Measurements from ENCODE around the gene DUSP6. TPM values are rescaled to one million over a fixed set of nuclear protein-coding genes. Genes with fewer than 3 reads are reported as not detected.

The DUSP6 gene
- total and polyA plus RNA-seq, 9 of the 15 experiments (the other 6 are each of a cell fraction or from before 2014, with no cell fraction given): 0.04 to 0.60 (median 0.08) TPM; not detected in 2

GRCh38 chr12:89357297-89357730, 5.0 kb upstream of the DUSP6 start:
- ATAC-seq (no peak), DNase-seq (ENCODE audit: extremely low read depth in 1 of 4, low spot score in 3 of 4) (no peak), FAIRE-seq (no peak)
- Histone ChIP-seq H3K27me3 (ENCODE audit: control insufficient read depth in 2 of 2, insufficient read depth in 2 of 2, low read length in 2 of 2) (peaks cover 4 to 8% of the 10 kb centered on the region in 2 experiments; a peak in 3 of 5 replicates), H3K9me3 (replicated peaks; ENCODE audit: control insufficient read depth, insufficient read depth, low read depth, low read length) (no peaks in the 10 kb centered on the region; the same call in 1 of the 2 replicates), H3K4me2 (ENCODE audit: insufficient read depth, low read length) (no peak overlapping the region), H2AFZ (ENCODE audit: low read depth, low read length) (no peak overlapping the region), H3K36me3 (ENCODE audit: control insufficient read depth, insufficient read depth, low read length) (no peaks in the 10 kb centered on the region), H4K20me1 (replicated peaks; ENCODE audit: control insufficient read depth, insufficient read depth, low read length) (no peaks in the 10 kb centered on the region), H3K9me1 (ENCODE audit: control insufficient read depth, insufficient read depth, low read length) (no peaks in the 10 kb centered on the region), H3K27ac (ENCODE audit: extremely low read depth, low read depth, low read length) (no peak overlapping the region), H3K9ac (ENCODE audit: insufficient read depth in 1 of 2, low read depth in 2 of 2, low read length in 2 of 2) (no peak overlapping the region), H3K79me2 (ENCODE audit: control insufficient read depth, insufficient read depth, low read length) (no peaks in the 10 kb centered on the region), H3K4me3 (no peak overlapping the region), H3K4me1 (replicated peaks in 1 of 2; ENCODE audit: control insufficient read depth in 2 of 2, insufficient read depth in 2 of 2, low read length in 2 of 2) (no peaks in the 10 kb centered on the region)
- whole genome bisulfite sequencing (ENCODE audit: insufficient coverage, low coverage, missing lambda C conversion rate): 5% methylated on average over 7 of the region's 7 CpGs
- intact Hi-C loops (cut with micrococcal nuclease) (no loop called here), in situ Hi-C loops (cut with MboI) (no loop called here)
- POLR2A ChIA-PET: no interaction called here
- CTCF ChIA-PET (ENCODE audit: low intra/inter-chr PET ratio): no interaction called here
- no TSS peak for BruUV-seq (replicated peaks)
- TF ChIP-seq BHLHE40 (IDR thresholded peaks at IDR 0.05; ENCODE audit: low read length): no peak
- TF ChIP-seq PURB (CRISPR knock-in tag; IDR thresholded peaks at IDR 0.05; ENCODE audit: low read depth): no peak

GRCh38 chr12:89356069-89356665, 3.9 kb upstream of the DUSP6 start:
- H3K9me3 ChIP-seq (replicated peaks; ENCODE audit: control insufficient read depth, insufficient read depth, low read depth, low read length): no peaks in the 10 kb centered on the region; the same call in 1 of the 2 replicates
- H3K4me2 ChIP-seq (ENCODE audit: insufficient read depth, low read length): no peak overlapping the region
- in situ Hi-C loops (cut with MboI): no loop called here
- no TSS peak for BruUV-seq (replicated peaks)
- no peak overlapping the region for H3K27ac ChIP-seq (ENCODE audit: extremely low read depth, low read depth, low read length)
- DNase-seq (ENCODE audit: extremely low read depth in 1 of 4, low spot score in 3 of 4) (no peak), ATAC-seq (no peak), FAIRE-seq (no peak)
- no peaks in the 10 kb centered on the region for H4K20me1 ChIP-seq (replicated peaks; ENCODE audit: control insufficient read depth, insufficient read depth, low read length)
- H3K4me3 ChIP-seq: no peak overlapping the region
- H2AFZ ChIP-seq (ENCODE audit: low read depth, low read length): no peak overlapping the region
- CTCF ChIA-PET (ENCODE audit: low intra/inter-chr PET ratio): no interaction called here
- H3K36me3 ChIP-seq (ENCODE audit: control insufficient read depth, insufficient read depth, low read length): no peaks in the 10 kb centered on the region
- H3K4me1 ChIP-seq (replicated peaks in 1 of 2; ENCODE audit: control insufficient read depth in 2 of 2, insufficient read depth in 2 of 2, low read length in 2 of 2): no peaks in the 10 kb centered on the region; a peak in 1 of 5 replicates
- H3K79me2 ChIP-seq (ENCODE audit: control insufficient read depth, insufficient read depth, low read length): no peaks in the 10 kb centered on the region
- WGBS (ENCODE audit: insufficient coverage, low coverage, missing lambda C conversion rate): 13% methylated on average over 4 of the region's 4 CpGs
- intact Hi-C loops (cut with micrococcal nuclease): no loop called here
- peaks cover 2 to 8% of the 10 kb centered on the region in 2 experiments; a peak in 3 of 5 replicates for H3K27me3 ChIP-seq (ENCODE audit: control insufficient read depth in 2 of 2, insufficient read depth in 2 of 2, low read length in 2 of 2)
- H3K9ac ChIP-seq (ENCODE audit: insufficient read depth in 1 of 2, low read depth in 2 of 2, low read length in 2 of 2): no peak overlapping the region
- H3K9me1 ChIP-seq (ENCODE audit: control insufficient read depth, insufficient read depth, low read length): no peaks in the 10 kb centered on the region
- TF ChIP-seq XRCC4 (IDR thresholded peaks at IDR 0.05; ENCODE audit: extremely low read depth, insufficient read depth, insufficient read length) (no peak), FOXJ2 (tag; IDR thresholded peaks at IDR 0.05) (no peak), THRA (IDR thresholded peaks at IDR 0.05) (no peak), ARID3B (CRISPR knock-in tag; IDR thresholded peaks at IDR 0.05; ENCODE audit: borderline replicate concordance) (no peak), GABPB1 (CRISPR knock-in tag; IDR thresholded peaks at IDR 0.05) (no peak)
- POLR2A ChIA-PET: no interaction called here

Data from K562 (cell line).